Coronary artery (tissue), 2 donors: ENCODE results near the gene HOPX.

Source experiments
- DNase-seq: peaks from one replicate; pipeline ENCODE4 v3.0.0-alpha.2; 2017; ENCODE audit warnings: low spot score
- H3K27ac ChIP-seq, 2 donors: fragments of 200-600 bp; sonication (generic); one replicate each; pipeline ENCODE4 v1.5.1; 2016 to 2019
- H3K4me3 ChIP-seq: fragments of 200-600 bp; sonication (generic); 2 replicates; pipeline ENCODE4 v1.5.1; 2016; ENCODE audit warnings: mild to moderate bottlenecking, moderate library complexity
- CTCF ChIP-seq: fragments of 200-600 bp; sonication (generic); IDR thresholded peaks from one replicate; pipeline ENCODE4 v1.5.1; 2019; ENCODE audit warnings: antibody characterized with exemption

HOPX gene

GRCh38 chr4:56708146-56708545 lies 27.1 kb upstream of the HOPX start:
- Histone ChIP-seq H3K4me3 (no peak overlapping the region), H3K27ac (no peak overlapping the region)
- TF ChIP-seq CTCF: no peak
- no peak for DNase-seq

- TF ChIP-seq CTCF: no peak
- no peak overlapping the region for H3K27ac ChIP-seq
- DNase-seq: no peak
- H3K4me3 ChIP-seq: no peak overlapping the region
Observed at GRCh38 chr4:56705966-56706365, 24.9 kb upstream of the HOPX start.

- no peak for TF ChIP-seq CTCF
Observed at GRCh38 chr4:56705334-56705733, 24.2 kb upstream of the HOPX start.

GRCh38 chr4:56704089-56704871 lies 23.2 kb upstream of the HOPX start:
- no peak overlapping the region for H3K4me3 ChIP-seq
- TF ChIP-seq CTCF: no peak
- no peak overlapping the region for H3K27ac ChIP-seq
- DNase-seq: no peak

More at GRCh38 chr4:56705334-56705733, 24.2 kb upstream of the HOPX start:
- no peak overlapping the region for H3K27ac ChIP-seq
- DNase-seq: no peak
- no peak overlapping the region for H3K4me3 ChIP-seq

GRCh38 chr4:56703378-56703777 lies 22.3 kb upstream of the HOPX start:
- no peak for DNase-seq
- no peak for TF ChIP-seq CTCF
- Histone ChIP-seq H3K4me3 (no peak overlapping the region), H3K27ac (no peak overlapping the region)

- Histone ChIP-seq H3K27ac (no peak overlapping the region), H3K4me3 (no peak overlapping the region)
- DNase-seq: no peak
- TF ChIP-seq CTCF: no peak
Observed at GRCh38 chr4:56701644-56702043, 20.5 kb upstream of the HOPX start.

GRCh38 chr4:56701161-56701480 lies 20.0 kb upstream of the HOPX start:
- DNase-seq: no peak
- no peak overlapping the region for H3K4me3 ChIP-seq
- no peak for TF ChIP-seq CTCF
- H3K27ac ChIP-seq: no peak overlapping the region
